Subcutaneous abdominal adipose tissue (tissue), 5 donors: ENCODE data around the gene LPIN1.
"Not testable (repeated sequence)": the region's sequence is repeated elsewhere in the genome, so short reads cannot be mapped to it uniquely, and the experiment has no call there.

Source experiments
- H3K27ac ChIP-seq: one replicate; pipeline ENCODE4 v1.7.0; 2013; ENCODE audit warnings: low read depth, mild to moderate bottlenecking, inconsistent platforms, low read length, moderate library complexity
- H3K27me3 ChIP-seq, 5 donors: one replicate each; pipeline ENCODE4 v1.7.0; 2013; ENCODE audit warnings: low read length in 5 of 5, inconsistent platforms in 1 of 5; ENCODE audit not compliant: control insufficient read depth in 5 of 5, insufficient read depth in 4 of 5
- H3K36me3 ChIP-seq, 5 donors: one replicate each; pipeline ENCODE4 v1.7.0; 2013; ENCODE audit warnings: low read length in 5 of 5; ENCODE audit not compliant: control insufficient read depth in 5 of 5, insufficient read depth in 5 of 5
- H3K4me1 ChIP-seq, 5 donors: one replicate each; pipeline ENCODE4 v1.7.0; 2013; ENCODE audit warnings: low read length in 5 of 5, mild to moderate bottlenecking in 3 of 5, moderate library complexity in 1 of 5; ENCODE audit not compliant: control insufficient read depth in 5 of 5, insufficient read depth in 5 of 5
- H3K4me3 ChIP-seq, 5 donors: one replicate each; pipeline ENCODE4 v1.7.0; 2013; ENCODE audit warnings: low read length in 5 of 5, low read depth in 1 of 5
- H3K9ac ChIP-seq, 5 donors: one replicate each; pipeline ENCODE4 v1.7.0; 2013; ENCODE audit warnings: low read length in 5 of 5, mild to moderate bottlenecking in 4 of 5, moderate library complexity in 3 of 5
- H3K9me3 ChIP-seq, 5 donors: one replicate each; pipeline ENCODE4 v1.7.0; 2013; ENCODE audit warnings: low read length in 5 of 5; ENCODE audit not compliant: control insufficient read depth in 5 of 5
- donor health status: healthy.
- donor health status: healthy.
- donor health status: healthy.
- donor health status: healthy.
- donor health status: healthy.

The LPIN1 gene

DNA sequence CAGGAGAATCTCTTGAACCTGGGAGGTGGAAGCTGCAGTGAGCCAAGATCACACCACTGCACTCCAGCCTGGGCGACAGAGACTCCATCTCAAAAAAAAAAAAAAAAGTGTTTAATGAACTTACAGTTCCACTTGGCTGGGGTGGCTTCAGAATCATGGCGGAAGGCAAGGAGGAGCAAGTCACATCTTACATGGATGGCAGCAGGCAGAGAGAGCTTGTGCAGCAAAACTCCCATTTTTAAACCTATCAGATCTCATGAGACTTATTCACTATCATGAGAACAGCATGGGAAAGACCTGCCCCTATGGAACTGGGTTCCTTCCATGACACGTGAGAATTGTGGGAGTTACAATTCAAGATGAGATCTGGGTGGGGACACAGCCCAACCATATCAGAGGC lies 113.5 kb downstream of the LPIN1 start:
- not testable (repeated sequence) for H3K9me3 ChIP-seq, H3K36me3 ChIP-seq, H3K9ac ChIP-seq, H3K27ac ChIP-seq, H3K4me3 ChIP-seq, H3K27me3 ChIP-seq
- peaks cover 0 to 18% (median 10%) of the 10 kb centered on the region in 5 donors for H3K4me1 ChIP-seq

DNA sequence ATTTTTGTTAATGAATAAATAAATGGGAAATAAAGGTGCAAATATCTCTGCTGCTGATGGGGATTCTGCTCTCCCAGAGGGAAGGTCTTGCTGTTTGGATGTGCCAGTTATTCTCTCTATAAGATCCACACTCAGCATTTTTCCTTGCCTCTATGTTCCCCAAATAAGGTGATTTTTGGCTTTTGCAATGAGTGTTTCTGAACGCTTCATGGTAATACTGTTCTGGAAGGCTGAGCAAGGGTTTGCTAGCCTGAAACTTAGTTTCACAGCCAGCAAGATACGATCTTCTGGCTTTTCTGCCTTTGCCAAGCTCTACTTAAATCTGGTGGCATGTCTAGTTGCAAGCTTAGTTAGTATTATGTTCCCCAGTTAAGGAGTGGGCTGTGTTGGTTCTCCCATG lies 114.6 kb downstream of the LPIN1 start:
- peaks cover 0 to 16% (median 10%) of the 10 kb centered on the region in 5 donors for H3K4me1 ChIP-seq
- H3K9ac ChIP-seq: no peak overlapping the region
- H3K27me3 ChIP-seq: peaks cover 0 to 2% (median 0%) of the 10 kb centered on the region in 5 donors
- no peaks in the 10 kb centered on the region for H3K36me3 ChIP-seq
- no peak overlapping the region for H3K4me3 ChIP-seq
- H3K9me3 ChIP-seq: peaks cover 0 to 6% (median 3%) of the 10 kb centered on the region in 5 donors
- no peak overlapping the region for H3K27ac ChIP-seq

DNA sequence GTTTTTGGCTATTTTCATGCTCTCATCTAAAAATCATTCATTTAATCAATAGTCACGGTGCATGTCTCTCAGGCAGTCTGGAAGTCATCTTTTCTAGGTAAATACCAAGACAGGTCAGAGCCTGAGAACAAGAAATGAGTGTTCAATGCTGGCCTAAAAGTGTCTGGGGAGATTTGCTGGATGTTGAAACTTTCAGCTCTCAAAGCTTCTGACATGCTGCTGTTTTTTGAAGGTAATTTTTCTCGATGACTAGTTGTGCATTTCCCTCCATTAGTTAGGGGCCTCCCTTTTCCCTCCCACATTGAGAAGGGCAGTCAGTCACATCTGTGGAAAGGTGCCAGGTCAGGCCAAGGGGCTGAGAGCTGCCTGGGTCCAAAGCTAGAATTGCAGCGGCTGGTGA lies 115.6 kb downstream of the LPIN1 start:
- peaks cover 0 to 6% (median 3%) of the 10 kb centered on the region in 5 donors for H3K9me3 ChIP-seq
- no peak overlapping the region for H3K4me3 ChIP-seq
- no peaks in the 10 kb centered on the region for H3K36me3 ChIP-seq
- H3K27me3 ChIP-seq: peaks cover 0 to 2% (median 0%) of the 10 kb centered on the region in 5 donors
- peaks cover 0 to 13% (median 10%) of the 10 kb centered on the region in 5 donors for H3K4me1 ChIP-seq
- H3K9ac ChIP-seq: no peak overlapping the region
- no peak overlapping the region for H3K27ac ChIP-seq

DNA sequence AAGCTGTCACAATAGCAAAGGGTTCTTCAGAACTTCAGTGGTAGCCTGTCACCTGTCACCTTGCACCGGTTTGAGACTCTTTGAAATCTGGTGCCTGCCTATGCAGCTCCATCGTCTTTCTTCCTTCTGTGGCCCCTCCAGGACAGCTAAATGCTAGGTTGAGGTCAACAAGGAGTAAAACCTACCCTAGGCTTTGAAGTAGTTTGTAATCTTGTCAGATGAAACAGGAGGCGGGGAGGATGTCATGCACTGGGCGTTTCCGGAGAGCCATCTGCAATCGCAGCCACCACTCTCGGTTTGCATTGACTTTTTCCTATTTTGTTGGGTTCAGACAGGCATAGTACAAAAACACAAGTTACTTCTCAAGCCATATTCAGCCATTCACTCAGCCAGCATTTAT lies 116.7 kb downstream of the LPIN1 start:
- Histone ChIP-seq H3K4me1 (peaks cover 0 to 13% (median 10%) of the 10 kb centered on the region in 5 donors), H3K4me3 (no peak overlapping the region), H3K9me3 (peaks cover 0 to 6% (median 3%) of the 10 kb centered on the region in 5 donors), H3K36me3 (no peaks in the 10 kb centered on the region), H3K9ac (peak overlapping the region in 1 of 5 donors; percentile 24), H3K27me3 (peaks cover 0 to 2% (median 0%) of the 10 kb centered on the region in 5 donors), H3K27ac (no peak overlapping the region)

DNA sequence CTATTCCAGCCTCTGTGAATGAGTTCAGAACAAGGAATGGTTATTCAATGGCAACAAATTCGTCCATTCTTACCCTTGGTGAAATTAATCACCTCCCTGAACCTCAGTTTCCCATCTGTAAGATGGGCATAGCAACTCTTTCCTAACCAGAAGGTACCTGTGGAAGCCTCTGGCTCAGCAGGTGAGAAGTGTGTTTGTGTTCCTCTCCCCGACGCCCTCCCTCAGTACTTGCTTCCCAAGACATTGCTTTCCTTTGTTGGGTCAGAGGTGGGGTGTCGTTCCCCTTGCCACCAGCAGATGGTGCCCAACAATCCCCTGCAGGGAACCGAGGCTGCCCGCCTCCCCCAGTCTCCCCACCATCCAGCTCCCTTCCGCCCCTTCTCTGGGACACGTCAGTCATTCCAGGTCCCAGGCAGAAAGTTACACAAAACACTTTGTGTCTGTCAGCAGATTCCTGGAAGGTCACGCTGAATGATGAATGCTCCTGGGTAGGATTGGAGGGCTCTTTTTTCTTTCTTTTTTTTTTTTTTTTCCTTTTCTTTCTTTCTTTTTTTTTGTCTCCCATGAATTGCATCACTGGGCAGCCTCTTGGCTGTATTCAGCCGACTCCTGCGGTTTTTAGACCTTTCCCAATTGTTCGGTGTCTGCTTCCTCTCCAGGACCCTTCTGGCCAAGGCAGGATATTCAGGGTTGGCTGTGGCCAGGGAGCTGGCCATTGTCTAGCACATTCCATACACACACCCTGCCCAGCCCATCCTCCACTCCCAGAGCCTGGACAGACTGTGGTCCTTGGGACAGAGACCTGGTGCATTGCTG lies 117.3 kb downstream of the LPIN1 start:
- Histone ChIP-seq H3K27me3 (peaks cover 0 to 2% (median 0%) of the 10 kb centered on the region in 5 donors), H3K9me3 (peaks cover 0 to 4% (median 0%) of the 10 kb centered on the region in 5 donors), H3K4me3 (peak overlapping the region in 4 of 5 donors; percentile 5 to 48 (median 23)), H3K36me3 (no peaks in the 10 kb centered on the region), H3K4me1 (peaks cover 0 to 13% (median 10%) of the 10 kb centered on the region in 5 donors), H3K27ac (no peak overlapping the region), H3K9ac (peak overlapping the region in 1 of 5 donors; percentile 24)

DNA sequence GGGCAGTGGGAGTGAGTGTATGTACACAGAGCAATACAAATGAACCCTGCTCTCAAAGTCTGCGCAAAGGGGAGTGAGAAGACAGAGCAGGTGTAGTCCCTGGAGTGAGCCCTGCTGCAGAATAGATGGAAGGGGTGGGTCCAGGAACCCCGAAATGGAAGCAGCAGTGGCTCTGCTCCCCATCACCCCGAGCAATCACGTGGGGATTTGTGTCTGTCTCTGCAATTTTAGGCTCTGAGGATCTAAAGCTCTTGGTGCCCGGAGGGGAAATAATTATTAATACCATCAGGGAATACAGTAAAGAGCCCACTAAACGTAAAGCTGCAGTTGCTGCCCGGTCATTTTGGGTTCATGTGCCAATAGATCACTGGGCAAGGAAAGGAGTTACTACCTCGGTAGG lies 118.3 kb downstream of the LPIN1 start:
- H3K9me3 ChIP-seq: no peaks in the 10 kb centered on the region
- no peak overlapping the region for H3K4me3 ChIP-seq
- no peaks in the 10 kb centered on the region for H3K36me3 ChIP-seq
- peaks cover 0 to 13% (median 10%) of the 10 kb centered on the region in 5 donors for H3K4me1 ChIP-seq
- H3K27ac ChIP-seq: no peak overlapping the region
- H3K9ac ChIP-seq: no peak overlapping the region
- H3K27me3 ChIP-seq: peaks cover 0 to 2% (median 0%) of the 10 kb centered on the region in 5 donors

DNA sequence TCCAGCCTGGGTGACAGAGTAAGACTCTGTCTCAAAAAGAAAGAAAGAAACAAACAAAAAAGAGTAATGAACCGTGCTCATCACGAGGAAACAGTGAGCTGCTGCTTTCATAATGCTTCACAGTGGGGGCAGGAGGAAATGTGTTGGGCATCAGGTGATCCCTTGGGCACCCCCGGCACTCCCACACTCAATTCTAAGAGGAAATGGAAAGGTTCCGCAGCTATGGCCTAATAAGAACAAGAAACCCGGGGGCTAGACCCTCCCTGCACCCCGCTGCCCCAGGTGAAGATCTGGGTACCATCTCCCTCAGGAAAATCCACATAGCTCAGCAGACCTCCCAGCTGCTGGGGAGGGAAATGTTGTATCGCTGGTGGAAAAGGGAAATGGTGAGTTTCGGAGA lies 118.9 kb downstream of the LPIN1 start:
- peaks cover 0 to 13% (median 10%) of the 10 kb centered on the region in 5 donors for H3K4me1 ChIP-seq
- no peak overlapping the region for H3K4me3 ChIP-seq
- no peaks in the 10 kb centered on the region for H3K9me3 ChIP-seq
- peaks cover 0 to 2% (median 0%) of the 10 kb centered on the region in 5 donors for H3K27me3 ChIP-seq
- H3K9ac ChIP-seq: no peak overlapping the region
- H3K36me3 ChIP-seq: no peaks in the 10 kb centered on the region
- no peak overlapping the region for H3K27ac ChIP-seq

DNA sequence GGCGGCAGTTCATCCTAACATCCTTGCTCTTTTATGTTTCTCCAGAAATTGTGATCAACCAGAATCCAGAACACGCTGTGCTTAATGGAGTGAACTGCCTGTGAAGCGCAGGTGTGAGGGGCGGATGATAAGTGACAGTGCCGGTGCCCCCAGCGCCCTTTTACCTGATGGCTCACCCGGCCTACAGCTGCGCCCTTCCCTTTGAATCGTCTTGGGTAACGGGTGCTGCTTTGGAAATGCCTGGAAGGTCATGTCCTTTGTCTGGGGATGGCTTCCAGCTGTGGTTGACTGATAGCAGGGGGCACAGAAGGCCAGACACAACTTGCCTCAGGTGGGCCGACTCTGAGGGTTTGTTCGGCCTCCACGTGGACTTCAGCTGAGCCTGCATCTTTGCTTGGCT lies 119.4 kb downstream of the LPIN1 start:
- H3K4me1 ChIP-seq: peaks cover 0 to 13% (median 10%) of the 10 kb centered on the region in 5 donors
- H3K9me3 ChIP-seq: no peaks in the 10 kb centered on the region
- no peak overlapping the region for H3K27ac ChIP-seq
- H3K36me3 ChIP-seq: no peaks in the 10 kb centered on the region
- H3K4me3 ChIP-seq: no peak overlapping the region
- no peak overlapping the region for H3K9ac ChIP-seq
- peaks cover 0 to 2% (median 0%) of the 10 kb centered on the region in 5 donors for H3K27me3 ChIP-seq

DNA sequence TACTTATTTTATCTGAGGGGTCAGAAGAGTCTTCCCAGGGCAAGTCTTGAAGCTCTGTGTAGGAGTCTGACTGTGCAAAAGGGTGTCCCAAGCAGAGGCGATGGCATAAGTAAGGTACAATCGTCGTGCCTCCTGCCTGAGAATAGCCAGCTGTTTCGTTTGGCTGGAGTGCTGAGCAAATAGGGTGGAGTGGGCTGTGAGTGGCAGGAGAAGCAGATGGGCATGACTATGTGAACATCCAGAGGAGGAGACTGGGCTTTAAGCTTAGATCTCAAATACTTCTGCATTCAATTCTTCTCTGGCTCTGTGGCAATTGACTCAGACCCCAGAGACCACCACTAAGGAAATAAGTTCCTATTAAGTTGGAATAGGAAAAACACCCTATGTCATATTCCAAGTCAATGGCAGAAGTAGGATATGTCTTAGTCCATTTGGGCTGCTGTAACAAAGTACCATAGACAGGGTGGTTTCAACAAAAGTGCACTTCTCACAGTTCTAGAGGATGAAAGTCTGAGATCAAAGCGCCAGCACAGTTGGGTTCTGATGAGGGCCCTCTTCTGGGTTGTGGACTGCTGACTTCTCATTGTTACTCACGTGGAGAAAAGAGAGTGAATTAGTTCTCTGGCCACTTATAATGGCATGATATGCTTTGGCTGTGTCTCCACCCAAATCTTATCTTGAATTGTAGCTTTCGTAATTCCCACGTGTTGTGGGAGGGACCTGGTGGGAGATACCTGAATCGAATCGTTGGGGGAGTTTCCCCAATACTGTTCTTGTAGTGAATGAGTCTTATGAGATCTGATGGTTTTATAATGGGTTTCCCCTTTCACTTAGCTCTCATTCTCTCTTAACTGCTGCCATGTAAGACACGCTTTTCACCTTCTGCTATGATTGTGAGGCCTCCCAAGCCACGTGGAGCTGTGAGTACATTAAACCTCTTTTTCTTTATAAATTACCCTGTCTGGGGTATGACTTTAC lies 120.2 kb downstream of the LPIN1 start:
- Histone ChIP-seq H3K27me3 (peaks cover 0 to 4% (median 0%) of the 10 kb centered on the region in 5 donors), H3K9ac (no peak overlapping the region), H3K9me3 (no peaks in the 10 kb centered on the region), H3K27ac (no peak overlapping the region), H3K4me3 (no peak overlapping the region), H3K36me3 (no peaks in the 10 kb centered on the region), H3K4me1 (peaks cover 0 to 13% (median 10%) of the 10 kb centered on the region in 5 donors)
